Spleen (tissue), 11 donors: ENCODE measurements around the gene PNPLA6. TPM values are rescaled to one million over a fixed set of nuclear protein-coding genes. Genes with fewer than 3 reads are reported as not detected.

ENCODE experiments used
- DNase-seq: peaks from one replicate; pipeline ENCODE4 v3.0.0-alpha.2; 2020
- H3K27ac ChIP-seq, 8 donors: fragments of 200-600 bp; sonication (generic) in 7 of 8; 1 replicate in 4 of 8; 2 replicates in 4 of 8; pipeline versions ENCODE4 v1.5.0 to v1.8.0; 2016 to 2021; ENCODE audit warnings: inconsistent platforms in 4 of 8, mild to moderate bottlenecking in 4 of 8, moderate library complexity in 1 of 8
- H3K27me3 ChIP-seq, 7 donors: fragments of 200-600 bp; sonication (generic) in 6 of 7; replicated peaks in 1 of 7; 1 replicate in 4 of 7; 2 replicates in 3 of 7; pipeline versions ENCODE4 v1.5.0 to v1.8.0; 2016 to 2021; ENCODE audit warnings: inconsistent platforms in 3 of 7, mild to moderate bottlenecking in 1 of 7
- H3K36me3 ChIP-seq, 6 donors: fragments of 200-600 bp; sonication (generic) in 5 of 6; 1 replicate in 4 of 6; 2 replicates in 2 of 6; pipeline versions ENCODE4 v1.5.0 to v1.8.0; 2016 to 2021; ENCODE audit warnings: inconsistent platforms in 2 of 6
- H3K4me1 ChIP-seq, 6 donors: fragments of 200-600 bp; sonication (generic) in 5 of 6; 1 replicate in 3 of 6; 2 replicates in 3 of 6; pipeline versions ENCODE4 v1.5.0 to v1.8.0; 2016 to 2021; ENCODE audit warnings: inconsistent platforms in 3 of 6
- H3K4me3 ChIP-seq, 8 donors: fragments of 200-600 bp; sonication (generic) in 7 of 8; 1 replicate in 4 of 8; 2 replicates in 4 of 8; pipeline versions ENCODE4 v1.5.0 to v1.8.0; 2016 to 2021; ENCODE audit warnings: inconsistent platforms in 4 of 8, mild to moderate bottlenecking in 4 of 8, moderate library complexity in 2 of 8
- H3K9me3 ChIP-seq, 8 donors: fragments of 200-600 bp; sonication (generic) in 7 of 8; 1 replicate in 4 of 8; 2 replicates in 4 of 8; pipeline versions ENCODE4 v1.5.0 to v1.8.0; 2016 to 2021; ENCODE audit warnings: inconsistent platforms in 4 of 8
- CTCF ChIP-seq, 11 experiments: fragments of 200-600 bp in 7 of 11; fragments of 450-650 bp in 4 of 11; sonication (generic) in 4 of 11; IDR thresholded peaks in 8 of 11; conservative IDR thresholded peaks in 3 of 11; 1 replicate in 7 of 11; 2 replicates in 4 of 11; pipeline versions ENCODE4 v1.4.0 to v1.8.0; 2016 to 2021; ENCODE audit warnings: antibody characterized with exemption in 11 of 11, inconsistent platforms in 4 of 11, mild to moderate bottlenecking in 1 of 11
- POLR2A ChIP-seq, 3 donors: fragments of 450-650 bp; IDR thresholded peaks; one replicate each; pipeline ENCODE4 v1.5.1; 2017; ENCODE audit warnings: antibody characterized with exemption in 3 of 3, mild to moderate bottlenecking in 1 of 3
- POLR2AphosphoS5 ChIP-seq, 3 donors: sonication (generic); formaldehyde crosslinking; IDR thresholded peaks; one replicate each; pipeline ENCODE4 v1.5.1; 2017; ENCODE audit warnings: antibody characterized with exemption in 3 of 3
- WGBS, 5 donors: extraction: QIAGEN DNeasy Blood & Tissue Kit in 3 of 5; methylation state at CpG; one replicate each; pipeline versions ENCODE4 v1.1.5 to v1.1.7; 2013 to 2018; 5-methylcytosine and 5-hydroxymethylcytosine counted together
- intact Hi-C: fragments of 100-400 bp; cut with DNase I; formaldehyde crosslinking; loops from one replicate; pipeline ENCODE4 v1.15.0; 2023; ENCODE audit warnings: low total_unique reads
- polyA plus RNA-seq, 3 donors: library from polyadenylated mRNA; stranded (reverse); fragments of 200-250 nt; gene quantifications; one replicate each; pipeline ENCODE4 v1.2.1, GENCODE V29; 2013
- total RNA-seq, 7 donors: library from RNA; depleted of rRNA in 3 of 7; stranded (reverse); fragments of >200 nt in 3 of 7; fragmentation: NEBNext Ultra II Directional in 4 of 7; extraction: Animal tissue kit (Norgen Biotek cat#: 25700) in 4 of 7; gene quantifications; one replicate each; pipeline versions ENCODE4 v1.1.0 to v1.2.1, GENCODE V29; 2016 to 2021
- donor health status: healthy with polysubstance abuse.
- donor health status: DM: no; HTN: no; CAD: no; lungs with moderate emphysema.
- donor health status: DM: no; HTN: no; CAD: no.
- donor health status: Bipolar disorder and iron deficiency.
- donor health status: healthy.
- donor health status: DM: no; HTN: no; CAD: no.
- donor health status: DM: yes; HTN: yes; CAD: no.

PNPLA6 gene
- total and polyA plus RNA-seq, 10 donors = 51.0 to 225 (median 146) TPM

DNA sequence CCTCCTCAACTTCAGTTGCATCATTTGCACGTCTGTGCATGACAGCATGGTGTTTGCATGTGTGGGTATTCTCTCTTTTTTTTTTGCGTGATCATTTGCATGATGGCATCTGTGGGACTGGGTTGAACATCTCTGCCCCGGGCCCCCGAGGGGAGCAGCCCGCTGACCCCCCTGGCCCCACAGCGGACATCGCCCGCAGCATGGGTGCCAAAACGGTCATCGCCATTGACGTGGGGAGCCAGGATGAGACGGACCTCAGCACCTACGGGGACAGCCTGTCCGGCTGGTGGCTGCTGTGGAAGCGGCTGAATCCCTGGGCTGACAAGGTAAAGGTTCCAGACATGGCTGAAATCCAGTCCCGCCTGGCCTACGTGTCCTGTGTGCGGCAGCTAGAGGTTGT lies 23.1 kb downstream of the PNPLA6 start:
- Histone ChIP-seq H3K4me3 (no peak overlapping the region), H3K27me3 (no peaks in the 10 kb centered on the region), H3K27ac (no peak overlapping the region), H3K36me3 (peaks cover 8 to 90% (median 79%) of the 10 kb centered on the region in 6 donors), H3K9me3 (peaks cover 0 to 3% (median 0%) of the 10 kb centered on the region in 8 donors), H3K4me1 (no peaks in the 10 kb centered on the region)
- WGBS, 5 donors = 90 to 98% (median 95%) methylated on average over 18 of the region's 18 CpGs
- intact Hi-C loops = no loop called here
- TF ChIP-seq POLR2A (IDR thresholded peaks at IDR 0.05) (no peak), POLR2AphosphoS5 (IDR thresholded peaks at IDR 0.05) (peak in 1 of 3 donors; percentile 36)
- no peak for DNase-seq

- H3K27me3 ChIP-seq = no peaks in the 10 kb centered on the region
- H3K9me3 ChIP-seq = peaks cover 0 to 3% (median 0%) of the 10 kb centered on the region in 8 donors
- peaks cover 8 to 89% (median 75%) of the 10 kb centered on the region in 6 donors for H3K36me3 ChIP-seq
- no peak for DNase-seq
- H3K4me1 ChIP-seq = no peaks in the 10 kb centered on the region
- H3K4me3 ChIP-seq = no peak overlapping the region
- H3K27ac ChIP-seq = no peak overlapping the region
- TF ChIP-seq POLR2A (IDR thresholded peaks at IDR 0.05) (no peak), POLR2AphosphoS5 (IDR thresholded peaks at IDR 0.05) (no peak), CTCF (IDR thresholded peaks at IDR 0.05 in 8 of 11, conservative IDR thresholded peaks at IDR 0.05 in 3 of 11) (no peak)
- 57 to 97% (median 72%) methylated on average over 4 of the region's 4 CpGs for whole genome bisulfite sequencing, 5 donors
- intact Hi-C loops = no loop called here
Observed at GRCh38 chr19:7559102-7559501, 23.6 kb downstream of the PNPLA6 start.

- Histone ChIP-seq H3K9me3 (peaks cover 0 to 3% (median 0%) of the 10 kb centered on the region in 8 donors), H3K27ac (no peak overlapping the region), H3K27me3 (no peaks in the 10 kb centered on the region), H3K4me1 (no peaks in the 10 kb centered on the region), H3K4me3 (no peak overlapping the region), H3K36me3 (peaks cover 8 to 79% (median 64%) of the 10 kb centered on the region in 6 donors)
- TF ChIP-seq POLR2A (IDR thresholded peaks at IDR 0.05) (no peak), CTCF (IDR thresholded peaks at IDR 0.05 in 8 of 11, conservative IDR thresholded peaks at IDR 0.05 in 3 of 11) (no peak), POLR2AphosphoS5 (IDR thresholded peaks at IDR 0.05) (no peak)
- no peak for DNase-seq
- WGBS, 5 donors = 90 to 95% (median 93%) methylated on average over 2 of the region's 2 CpGs
- intact Hi-C loops = no loop called here
Observed at GRCh38 chr19:7560255-7560654, 24.7 kb downstream of the PNPLA6 start.

GRCh38 chr19:7561325-7561724 lies 25.8 kb downstream of the PNPLA6 start:
- DNase-seq = no peak
- Histone ChIP-seq H3K27me3 (no peaks in the 10 kb centered on the region), H3K4me3 (no peak overlapping the region), H3K27ac (no peak overlapping the region), H3K4me1 (no peaks in the 10 kb centered on the region), H3K36me3 (peaks cover 6 to 68% (median 54%) of the 10 kb centered on the region in 6 donors), H3K9me3 (peaks cover 0 to 3% (median 0%) of the 10 kb centered on the region in 8 donors)
- intact Hi-C loops = no loop called here
- TF ChIP-seq POLR2AphosphoS5 (IDR thresholded peaks at IDR 0.05) = peak in 1 of 3 donors; percentile 19
- TF ChIP-seq POLR2A (IDR thresholded peaks at IDR 0.05) = no peak
- TF ChIP-seq CTCF (IDR thresholded peaks at IDR 0.05 in 8 of 11, conservative IDR thresholded peaks at IDR 0.05 in 3 of 11) = no peak
- 85 to 92% (median 88%) methylated on average over 17 of the region's 17 CpGs for WGBS, 5 donors
